ENCODE measurements around the gene USP24. TPM values are rescaled to one million over a fixed set of nuclear protein-coding genes. Genes with fewer than 3 reads are reported as not detected.

Gene USP24
- total RNA-seq, 4 donors from 2014 or later = 68.2 to 137 (median 96.1) TPM

DNA sequence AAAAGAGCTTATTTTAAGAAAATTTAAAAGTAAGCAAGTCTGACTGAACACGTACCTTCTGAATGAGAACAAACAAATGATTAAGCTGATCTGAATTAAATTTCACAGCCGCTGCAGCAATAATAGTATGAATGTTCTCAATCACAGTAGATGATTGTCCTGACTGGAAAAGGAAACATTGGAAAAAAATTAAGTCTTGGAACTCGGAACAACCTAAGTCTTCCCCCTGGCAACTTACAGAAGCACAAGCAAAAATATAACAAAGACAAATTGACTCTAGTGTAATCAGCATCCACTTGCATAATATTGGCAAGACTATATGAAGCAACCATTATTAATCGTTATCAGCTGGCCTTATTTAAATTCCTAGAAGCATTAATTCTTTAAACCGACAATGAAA lies 60.5 kb downstream of the USP24 start:
- TF ChIP-seq, protein P1, sequence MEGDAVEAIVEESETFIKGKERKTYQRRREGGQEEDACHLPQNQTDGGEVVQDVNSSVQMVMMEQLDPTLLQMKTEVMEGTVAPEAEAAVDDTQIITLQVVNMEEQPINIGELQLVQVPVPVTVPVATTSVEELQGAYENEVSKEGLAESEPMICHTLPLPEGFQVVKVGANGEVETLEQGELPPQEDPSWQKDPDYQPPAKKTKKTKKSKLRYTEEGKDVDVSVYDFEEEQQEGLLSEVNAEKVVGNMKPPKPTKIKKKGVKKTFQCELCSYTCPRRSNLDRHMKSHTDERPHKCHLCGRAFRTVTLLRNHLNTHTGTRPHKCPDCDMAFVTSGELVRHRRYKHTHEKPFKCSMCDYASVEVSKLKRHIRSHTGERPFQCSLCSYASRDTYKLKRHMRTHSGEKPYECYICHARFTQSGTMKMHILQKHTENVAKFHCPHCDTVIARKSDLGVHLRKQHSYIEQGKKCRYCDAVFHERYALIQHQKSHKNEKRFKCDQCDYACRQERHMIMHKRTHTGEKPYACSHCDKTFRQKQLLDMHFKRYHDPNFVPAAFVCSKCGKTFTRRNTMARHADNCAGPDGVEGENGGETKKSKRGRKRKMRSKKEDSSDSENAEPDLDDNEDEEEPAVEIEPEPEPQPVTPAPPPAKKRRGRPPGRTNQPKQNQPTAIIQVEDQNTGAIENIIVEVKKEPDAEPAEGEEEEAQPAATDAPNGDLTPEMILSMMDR (IDR thresholded peaks at IDR 0.05; ENCODE audit: low read depth) = no peak

DNA sequence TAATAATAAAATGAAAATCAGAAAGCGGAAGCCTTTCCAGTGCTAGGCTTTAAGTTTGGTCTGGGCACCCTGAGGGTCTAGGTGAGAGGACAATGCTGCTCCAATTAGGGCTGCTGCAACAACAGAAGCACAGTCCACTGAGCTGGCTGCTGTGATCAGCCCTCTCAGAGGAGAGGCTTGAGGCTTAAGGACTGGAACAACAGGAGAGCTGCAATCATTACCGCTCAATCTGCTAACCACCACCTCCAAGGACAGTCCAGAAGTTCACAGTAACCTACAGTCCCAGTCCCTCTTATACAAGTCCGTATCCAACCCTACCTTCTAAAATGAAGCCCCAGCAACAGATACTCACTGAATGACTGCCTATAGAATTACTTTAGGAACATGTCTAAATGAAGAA lies 62.1 kb downstream of the USP24 start:
- TF ChIP-seq, protein P1 (IDR thresholded peaks at IDR 0.05; ENCODE audit: low read depth) = no peak

DNA sequence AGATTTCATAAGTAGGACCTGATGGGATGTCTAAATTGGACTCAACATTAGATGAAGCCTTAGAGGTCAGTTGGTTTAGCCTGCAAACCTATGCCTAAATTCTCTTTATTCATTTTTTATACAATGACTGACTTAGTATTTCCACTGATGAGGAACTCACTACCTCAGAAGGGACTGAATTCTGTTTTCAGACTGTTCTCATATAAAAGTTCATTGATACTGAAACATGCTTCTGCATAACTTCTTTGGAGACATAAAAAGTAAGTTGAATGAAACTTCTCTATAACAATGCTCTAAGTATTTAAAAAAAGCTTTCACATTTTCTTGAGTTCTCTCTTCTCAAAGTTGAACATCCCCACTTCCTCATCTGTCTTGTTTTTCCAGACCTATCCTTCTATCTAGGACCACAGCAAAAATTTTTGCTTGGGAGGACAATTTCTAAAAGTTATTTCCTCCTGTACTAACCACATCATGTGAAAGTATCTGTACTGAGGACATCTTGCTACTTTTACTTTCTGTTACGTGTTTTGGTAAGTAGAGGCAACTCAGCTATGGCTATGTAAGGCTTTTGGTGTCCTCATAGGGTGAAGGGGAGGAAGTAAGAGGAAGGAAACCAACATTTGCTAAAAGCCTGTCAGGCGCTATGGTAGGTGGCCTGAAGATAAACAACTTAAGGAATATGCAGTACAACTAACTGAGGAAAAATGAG lies 64.1 kb downstream of the USP24 start:
- TF ChIP-seq, protein P1 (IDR thresholded peaks at IDR 0.05; ENCODE audit: low read depth) = no peak

DNA sequence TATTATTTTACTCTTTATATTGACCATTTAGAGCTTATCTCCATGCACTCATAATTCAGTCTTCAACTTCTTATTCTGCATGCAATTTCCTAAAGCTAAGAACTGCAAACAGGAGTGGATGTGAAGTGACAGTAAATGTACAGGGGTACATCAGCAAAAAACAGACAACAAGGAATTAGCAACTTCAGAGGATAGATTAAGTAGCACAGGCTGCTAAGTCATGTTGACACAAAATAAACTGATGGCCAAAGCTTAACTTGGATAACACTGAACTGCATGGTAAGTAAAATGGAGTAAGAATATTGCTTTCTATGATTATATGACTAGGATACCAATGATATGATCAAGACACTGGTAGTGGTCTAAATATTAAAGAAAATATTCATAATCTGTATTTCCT lies 66.5 kb downstream of the USP24 start:
- TF ChIP-seq, protein P1 (IDR thresholded peaks at IDR 0.05; ENCODE audit: low read depth) = no peak

DNA sequence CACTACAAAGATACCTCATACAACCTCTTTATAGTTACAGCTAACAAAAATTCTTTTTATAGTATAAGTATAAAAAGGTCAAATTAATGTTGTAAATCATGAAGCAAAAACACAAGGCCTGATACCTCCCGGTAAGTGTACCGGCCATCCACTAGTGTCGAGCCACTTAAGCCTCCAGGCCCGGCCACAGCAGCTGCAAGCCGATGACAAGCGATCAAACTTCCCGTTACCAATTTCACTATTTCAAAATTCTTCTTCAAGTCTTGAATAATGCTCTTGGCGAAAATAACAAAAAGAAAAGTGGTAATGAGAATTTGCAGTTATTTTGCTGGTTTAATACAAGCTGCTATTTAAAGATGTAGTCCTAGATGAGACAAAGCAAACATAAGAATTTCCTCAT lies 67.6 kb downstream of the USP24 start:
- TF ChIP-seq, protein P1 (IDR thresholded peaks at IDR 0.05; ENCODE audit: low read depth) = no peak

DNA sequence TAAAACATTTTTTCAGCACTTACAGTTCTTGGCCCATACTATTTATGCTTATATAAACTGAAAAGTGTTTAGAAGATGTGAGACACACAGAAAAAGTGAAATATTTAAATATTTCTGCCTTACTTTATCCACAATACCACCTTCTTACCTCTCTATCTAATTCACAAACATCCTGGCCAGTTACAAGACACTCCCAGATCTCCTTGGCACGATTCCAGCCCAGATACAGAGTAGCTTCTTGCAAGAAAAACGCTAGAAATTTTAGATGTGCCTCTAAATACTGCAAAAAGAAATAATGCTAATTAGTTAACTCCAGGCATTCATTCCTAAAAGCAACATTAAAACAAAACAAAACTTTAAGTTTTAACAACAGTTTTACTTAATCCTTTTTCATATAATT lies 68.4 kb downstream of the USP24 start:
- TF ChIP-seq, protein P1 (IDR thresholded peaks at IDR 0.05; ENCODE audit: low read depth) = no peak

DNA sequence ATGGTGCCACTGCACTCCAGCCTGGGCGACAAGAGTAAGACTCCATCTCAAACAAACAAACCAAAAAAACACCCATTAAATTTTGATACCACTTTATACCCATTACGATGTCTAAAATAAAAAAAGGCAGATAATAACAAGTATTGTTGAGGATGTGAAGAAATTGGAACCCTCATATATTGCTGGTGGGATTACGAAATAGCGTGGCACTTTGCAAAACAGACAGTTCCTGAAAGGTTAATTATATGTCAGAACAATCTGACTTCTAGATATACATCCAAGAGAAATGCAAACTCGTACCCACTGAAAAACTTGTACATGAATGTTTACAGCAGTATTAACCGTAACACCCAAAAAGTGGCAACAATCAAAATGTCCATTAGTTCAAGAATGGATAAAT lies 70.3 kb downstream of the USP24 start:
- TF ChIP-seq, protein P1 (IDR thresholded peaks at IDR 0.05; ENCODE audit: low read depth) = no peak

All from subcutaneous adipose tissue (tissue), 4 donors.